ENCODE results near the gene OR5M10. TPM values are rescaled to one million over a fixed set of nuclear protein-coding genes. Genes with fewer than 3 reads are reported as not detected.
"Not testable (repeated sequence)": the region's sequence is repeated elsewhere in the genome, so short reads cannot be mapped to it uniquely, and the experiment has no call there.

Gene OR5M10
- not detected in 2 replicates for total RNA-seq

DNA sequence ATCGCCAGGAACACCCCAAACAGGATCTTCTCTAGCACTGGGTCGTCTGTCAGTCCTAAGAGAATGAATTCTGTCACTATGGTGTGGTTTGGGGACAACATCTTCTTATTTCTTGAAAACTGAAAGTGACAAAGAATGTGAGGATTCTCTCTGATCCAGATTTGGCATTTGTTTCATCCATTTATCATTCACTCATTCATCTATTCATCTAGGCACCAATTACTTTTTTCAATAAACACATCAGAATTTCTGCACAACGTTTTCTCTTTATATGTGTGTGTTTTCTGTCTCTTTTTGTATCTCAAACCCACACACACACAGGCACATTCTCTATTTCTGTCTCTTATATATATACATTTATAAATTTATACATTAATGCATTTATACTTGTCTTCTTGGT is at the start of gene OR5M10:
Gene OR5M10 (minus strand): TSS at position 101 of the 400 bp plus-strand sequence. CDS start 0 bp downstream, at position 101.
- Histone ChIP-seq H4K20me1 (ENCODE audit: insufficient read depth, low read length) (no peaks in the 10 kb centered on the region), H2AFZ (ENCODE audit: low read length) (no peak within 1 kb of the TSS), H3K79me2 (ENCODE audit: insufficient read depth, low read length) (no peaks in the 10 kb centered on the region), H3K4me1 (ENCODE audit: insufficient read depth, low read length) (no peaks in the 10 kb centered on the region), H3K27ac (ENCODE audit: low read depth, low read length) (no peak within 1 kb of the TSS), H3K4me2 (ENCODE audit: insufficient read depth, low read length) (no peak within 1 kb of the TSS), H3K9me3 (ENCODE audit: low read depth, low read length) (no peaks in the 10 kb centered on the region), H3K27me3 (ENCODE audit: insufficient read depth, low read length) (no peaks in the 10 kb centered on the region), H3K4me3 (ENCODE audit: insufficient read depth, low read length) (no peak within 1 kb of the TSS), H3K36me3 (ENCODE audit: insufficient read depth, low read length) (no peaks in the 10 kb centered on the region)
- no peak for DNase-seq (ENCODE audit: insufficient read length, low spot score, missing footprints)
- no peak for TF ChIP-seq CTCF (IDR thresholded peaks at IDR 0.05; ENCODE audit: extremely low read depth, low read depth, low read length)

DNA sequence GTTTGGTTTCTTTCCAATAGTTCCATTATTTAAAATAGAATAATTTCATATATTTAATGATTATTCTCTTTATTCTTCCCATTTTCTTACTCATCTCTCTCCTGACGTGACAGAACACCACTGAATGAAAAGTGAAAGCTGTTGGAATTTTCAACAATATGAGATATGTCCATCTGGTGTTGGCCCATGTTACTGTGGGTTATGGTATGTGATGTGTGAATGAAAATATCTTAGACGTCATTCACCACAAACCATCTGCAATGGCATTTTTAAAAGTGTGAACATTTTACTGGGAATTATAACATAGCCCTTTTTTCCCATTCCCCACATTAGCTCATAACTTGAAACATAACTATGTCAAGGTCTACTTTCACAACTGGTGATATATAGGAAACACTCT is 48.4 kb upstream of the OR5M10 start:
- Histone ChIP-seq H3K4me1 (ENCODE audit: insufficient read depth, low read length) (no peaks in the 10 kb centered on the region), H3K9me3 (ENCODE audit: low read depth, low read length) (no peaks in the 10 kb centered on the region), H2AFZ (ENCODE audit: low read length) (no peak overlapping the region), H3K27me3 (ENCODE audit: insufficient read depth, low read length) (no peaks in the 10 kb centered on the region), H3K36me3 (ENCODE audit: insufficient read depth, low read length) (no peaks in the 10 kb centered on the region), H3K4me2 (ENCODE audit: insufficient read depth, low read length) (no peak overlapping the region), H3K79me2 (ENCODE audit: insufficient read depth, low read length) (no peaks in the 10 kb centered on the region), H3K27ac (ENCODE audit: low read depth, low read length) (no peak overlapping the region), H4K20me1 (ENCODE audit: insufficient read depth, low read length) (no peaks in the 10 kb centered on the region), H3K4me3 (ENCODE audit: insufficient read depth, low read length) (no peak overlapping the region)
- no peak for TF ChIP-seq CTCF (IDR thresholded peaks at IDR 0.05; ENCODE audit: extremely low read depth, low read depth, low read length)
- no peak for DNase-seq (ENCODE audit: insufficient read length, low spot score, missing footprints)

DNA sequence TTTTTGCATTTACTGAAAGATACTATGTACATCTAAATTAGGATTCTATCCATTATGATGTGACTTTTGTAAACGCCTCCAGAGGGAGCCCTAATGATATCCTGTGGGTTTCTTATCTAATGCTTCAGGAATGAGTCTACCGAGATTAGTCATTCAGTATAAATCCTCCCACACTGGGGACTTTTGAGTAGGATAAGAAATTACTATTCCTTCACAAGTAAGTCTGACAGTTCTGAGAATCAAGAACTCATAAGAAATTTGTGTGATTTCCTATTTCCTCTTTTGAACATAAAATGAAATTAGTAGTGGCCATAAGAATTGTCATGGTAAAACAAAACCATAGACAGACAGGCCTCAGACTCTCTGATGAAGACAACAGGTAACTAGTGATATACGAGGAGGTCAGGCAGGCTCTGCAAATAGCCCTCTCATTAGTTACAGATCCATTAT is 47.2 kb upstream of the OR5M10 start:
- TF ChIP-seq CTCF (IDR thresholded peaks at IDR 0.05; ENCODE audit: extremely low read depth, low read depth, low read length): peak; percentile 30
- Histone ChIP-seq H3K79me2 (ENCODE audit: insufficient read depth, low read length) (no peaks in the 10 kb centered on the region), H3K27me3 (ENCODE audit: insufficient read depth, low read length) (no peaks in the 10 kb centered on the region), H2AFZ (ENCODE audit: low read length) (no peak overlapping the region), H3K4me1 (ENCODE audit: insufficient read depth, low read length) (no peaks in the 10 kb centered on the region), H4K20me1 (ENCODE audit: insufficient read depth, low read length) (no peaks in the 10 kb centered on the region), H3K9me3 (ENCODE audit: low read depth, low read length) (no peaks in the 10 kb centered on the region), H3K4me2 (ENCODE audit: insufficient read depth, low read length) (no peak overlapping the region), H3K36me3 (ENCODE audit: insufficient read depth, low read length) (no peaks in the 10 kb centered on the region), H3K27ac (ENCODE audit: low read depth, low read length) (no peak overlapping the region), H3K4me3 (ENCODE audit: insufficient read depth, low read length) (no peak overlapping the region)
- peak; percentile 6 for DNase-seq (ENCODE audit: insufficient read length, low spot score, missing footprints)

DNA sequence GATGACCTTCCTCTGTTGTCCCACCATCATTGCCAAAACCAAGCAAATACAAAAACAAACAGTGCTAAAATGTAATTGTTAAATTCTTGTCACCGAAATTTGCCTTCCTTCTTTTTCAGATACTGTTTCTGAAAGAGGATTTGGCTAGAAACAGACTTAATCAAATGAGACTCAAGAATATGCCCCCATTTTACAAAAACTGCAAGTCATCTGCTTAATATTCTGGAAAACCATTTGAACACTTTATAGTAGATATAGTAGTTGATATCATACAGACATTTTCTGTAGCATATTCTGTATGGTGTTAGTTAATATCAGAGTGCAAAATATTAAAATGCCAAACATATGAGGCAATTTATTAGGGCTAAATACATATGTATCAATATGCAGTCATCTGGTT is 33.7 kb upstream of the OR5M10 start:
- Histone ChIP-seq H3K27ac (ENCODE audit: low read depth, low read length) (no peak overlapping the region), H3K4me3 (ENCODE audit: insufficient read depth, low read length) (no peak overlapping the region), H3K27me3 (ENCODE audit: insufficient read depth, low read length) (no peaks in the 10 kb centered on the region), H3K36me3 (ENCODE audit: insufficient read depth, low read length) (no peaks in the 10 kb centered on the region), H4K20me1 (ENCODE audit: insufficient read depth, low read length) (no peaks in the 10 kb centered on the region), H3K9me3 (ENCODE audit: low read depth, low read length) (no peaks in the 10 kb centered on the region), H2AFZ (ENCODE audit: low read length) (no peak overlapping the region), H3K79me2 (ENCODE audit: insufficient read depth, low read length) (no peaks in the 10 kb centered on the region), H3K4me2 (ENCODE audit: insufficient read depth, low read length) (no peak overlapping the region), H3K4me1 (ENCODE audit: insufficient read depth, low read length) (no peaks in the 10 kb centered on the region)
- DNase-seq (ENCODE audit: insufficient read length, low spot score, missing footprints): no peak
- no peak for TF ChIP-seq CTCF (IDR thresholded peaks at IDR 0.05; ENCODE audit: extremely low read depth, low read depth, low read length)

DNA sequence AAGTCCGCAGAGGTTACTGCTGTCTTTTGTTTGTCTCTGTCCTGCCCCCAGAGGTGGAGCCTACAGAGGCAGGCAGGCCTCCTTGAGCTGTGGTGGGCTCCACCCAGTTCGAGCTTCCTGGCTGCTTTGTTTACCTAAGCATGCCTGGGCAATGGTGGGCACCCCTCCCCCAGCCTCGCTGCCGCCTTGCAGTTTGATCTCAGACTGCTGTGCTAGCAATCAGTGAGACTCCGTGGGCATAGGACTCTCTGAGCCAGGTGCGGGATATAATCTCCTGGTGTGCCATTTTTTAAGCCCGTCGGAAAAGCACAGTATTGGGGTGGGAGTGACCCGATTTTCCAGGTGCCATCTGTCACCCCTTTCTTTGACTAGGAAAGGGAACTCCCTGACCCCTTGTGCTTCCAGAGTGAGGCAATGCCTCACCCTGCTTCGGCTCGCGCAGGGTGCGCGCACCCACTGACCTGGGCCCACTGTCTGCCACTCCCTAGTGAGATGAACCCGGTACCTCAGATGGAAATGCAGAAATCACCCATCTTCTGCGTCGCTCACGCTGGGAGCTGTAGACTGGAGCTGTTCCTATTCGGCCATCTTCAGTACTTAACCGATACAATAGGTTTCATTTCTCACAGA is 14.7 kb upstream of the OR5M10 start:
- H4K20me1 ChIP-seq (ENCODE audit: insufficient read depth, low read length); H3K4me3 ChIP-seq (ENCODE audit: insufficient read depth, low read length); H3K79me2 ChIP-seq (ENCODE audit: insufficient read depth, low read length); H3K27me3 ChIP-seq (ENCODE audit: insufficient read depth, low read length); H3K4me2 ChIP-seq (ENCODE audit: insufficient read depth, low read length); DNase-seq (ENCODE audit: insufficient read length, low spot score, missing footprints); H3K36me3 ChIP-seq (ENCODE audit: insufficient read depth, low read length); H3K4me1 ChIP-seq (ENCODE audit: insufficient read depth, low read length); H3K9me3 ChIP-seq (ENCODE audit: low read depth, low read length); H3K27ac ChIP-seq (ENCODE audit: low read depth, low read length); H2AFZ ChIP-seq (ENCODE audit: low read length): not testable (repeated sequence)
